Measurements from ENCODE around the gene POC1B. TPM values are rescaled to one million over a fixed set of nuclear protein-coding genes. Genes with fewer than 3 reads are reported as not detected.

POC1B gene
- total RNA-seq, 1 donor from 2014 or later = 15.8 TPM

GRCh38 chr12:89475203-89475990 is 50.5 kb downstream of the POC1B start:
- H3K36me3 ChIP-seq = no peaks in the 10 kb centered on the region
- no peak for TF ChIP-seq CTCF (IDR thresholded peaks at IDR 0.05)
- H3K27me3 ChIP-seq = no peaks in the 10 kb centered on the region
- H3K4me3 ChIP-seq = no peak overlapping the region
- no peak overlapping the region for H3K27ac ChIP-seq
- ATAC-seq = no peak
- peaks cover 11% of the 10 kb centered on the region for H3K4me1 ChIP-seq
- no peaks in the 10 kb centered on the region for H3K9me3 ChIP-seq
- DNase-seq = no peak
- intact Hi-C loops (cut with DNase I) = loop anchor here (10.0 kb wide), 1 partner anchor 59 kb away; no protein-coding TSS in a partner anchor

- no peak overlapping the region for H3K27ac ChIP-seq
- intact Hi-C loops (cut with DNase I) = loop anchor here (10.0 kb wide), 1 partner anchor 60 kb away; no protein-coding TSS in a partner anchor
Measured at GRCh38 chr12:89474615-89475014, 51.2 kb downstream of the POC1B start.

GRCh38 chr12:89472508-89472907 is 53.3 kb downstream of the POC1B start:
- peaks cover 6% of the 10 kb centered on the region for H3K4me1 ChIP-seq
- ATAC-seq = no peak
- no peak for DNase-seq
- no peaks in the 10 kb centered on the region for H3K9me3 ChIP-seq
- H3K27ac ChIP-seq = no peak overlapping the region
- intact Hi-C loops (cut with DNase I) = loop anchor here (10.0 kb wide), 1 partner anchor 62 kb away; no protein-coding TSS in a partner anchor
- no peaks in the 10 kb centered on the region for H3K27me3 ChIP-seq
- no peak overlapping the region for H3K4me3 ChIP-seq
- no peaks in the 10 kb centered on the region for H3K36me3 ChIP-seq
- no peak for TF ChIP-seq CTCF (IDR thresholded peaks at IDR 0.05)

More at GRCh38 chr12:89474615-89475014, 51.2 kb downstream of the POC1B start:
- H3K9me3 ChIP-seq = no peaks in the 10 kb centered on the region
- no peak for ATAC-seq
- H3K27me3 ChIP-seq = no peaks in the 10 kb centered on the region
- no peak overlapping the region for H3K4me3 ChIP-seq
- peaks cover 11% of the 10 kb centered on the region for H3K4me1 ChIP-seq
- H3K36me3 ChIP-seq = no peaks in the 10 kb centered on the region
- no peak for DNase-seq
- no peak for TF ChIP-seq CTCF (IDR thresholded peaks at IDR 0.05)

GRCh38 chr12:89470741-89471509 is 54.9 kb downstream of the POC1B start:
- no peak for DNase-seq
- H3K4me1 ChIP-seq = no peaks in the 10 kb centered on the region
- TF ChIP-seq CTCF (IDR thresholded peaks at IDR 0.05) = peak; percentile 77
- no peaks in the 10 kb centered on the region for H3K9me3 ChIP-seq
- no peaks in the 10 kb centered on the region for H3K36me3 ChIP-seq
- intact Hi-C loops (cut with DNase I) = loop anchor here (10.0 kb wide), 1 partner anchor 64 kb away; no protein-coding TSS in a partner anchor
- peak; percentile 90 for ATAC-seq
- no peak overlapping the region for H3K4me3 ChIP-seq
- no peak overlapping the region for H3K27ac ChIP-seq
- no peaks in the 10 kb centered on the region for H3K27me3 ChIP-seq

- intact Hi-C loops (cut with DNase I) = no loop called here
- no peak overlapping the region for H3K4me3 ChIP-seq
- H3K36me3 ChIP-seq = no peaks in the 10 kb centered on the region
- H3K9me3 ChIP-seq = no peaks in the 10 kb centered on the region
- no peak for TF ChIP-seq CTCF (IDR thresholded peaks at IDR 0.05)
- DNase-seq (no peak), ATAC-seq (no peak)
- H3K27ac ChIP-seq = no peak overlapping the region
- no peaks in the 10 kb centered on the region for H3K4me1 ChIP-seq
- no peaks in the 10 kb centered on the region for H3K27me3 ChIP-seq
Measured at GRCh38 chr12:89469361-89469760, 56.5 kb downstream of the POC1B start.

Measured in upper lobe of right lung (tissue), 1 donor.